Mucosa of descending colon (tissue), 3 donors: ENCODE results near the gene SSBP3. TPM values are rescaled to one million over a fixed set of nuclear protein-coding genes. Genes with fewer than 3 reads are reported as not detected.

Experiments
- ATAC-seq: fragments of 200-7000 bp; cut with Tn5 transposase; one replicate; pipeline ENCODE4 v1.9.1; 2020; ENCODE audit warnings: mild to moderate bottlenecking, moderate library complexity
- DNase-seq, 3 donors: peaks; one replicate each; pipeline ENCODE4 v3.0.0-alpha.2; 2020
- H3K36me3 ChIP-seq: fragments of 200-600 bp; one replicate; pipeline ENCODE4 v1.8.0; 2021; ENCODE audit warnings: low read depth, mild to moderate bottlenecking
- H3K4me1 ChIP-seq: fragments of 200-600 bp; one replicate; pipeline ENCODE4 v1.8.0; 2021; ENCODE audit warnings: low read depth, mild to moderate bottlenecking
- H3K4me3 ChIP-seq: fragments of 200-600 bp; one replicate; pipeline ENCODE4 v1.8.0; 2021; ENCODE audit warnings: mild to moderate bottlenecking
- H3K9me3 ChIP-seq: fragments of 200-600 bp; one replicate; pipeline ENCODE4 v1.8.0; 2021; ENCODE audit warnings: mild to moderate bottlenecking
- intact Hi-C, 2 donors: fragments of 100-400 bp; cut with DNase I in 1 of 2; cut with micrococcal nuclease in 1 of 2; formaldehyde crosslinking; loops; one replicate each; pipeline versions ENCODE4 v1.11.0 to v1.11.1; 2022; cut with DNase I, micrococcal nuclease
- total RNA-seq, 3 donors: library from RNA; stranded (reverse); fragmentation: NEBNext Ultra II Directional in 2 of 3; extraction: Animal tissue kit (Norgen Biotek cat#: 25700) in 2 of 3; gene quantifications; one replicate each; pipeline versions ENCODE4 v1.2.1 to v1.2.4, GENCODE V29; 2021 to 2023
- TF ChIP-seq, protein P1 (sequence below): fragments of 200-600 bp; IDR thresholded peaks from one replicate; pipeline ENCODE4 v1.8.0; 2022; ENCODE audit warnings: antibody characterized with exemption, mild to moderate bottlenecking
- donor health status: DM: no; HTN: no; CAD: no; lungs with moderate emphysema.
- donor health status: DM: no; HTN: no; CAD: no.
- donor health status: DM: no; HTN: yes; CAD: no.

Gene SSBP3
- total RNA-seq, 3 donors from 2014 or later, result 77.8 to 85.1 (median 82.0) TPM

- no peaks in the 10 kb centered on the region for H3K36me3 ChIP-seq
- intact Hi-C loops, result loop anchor here in 1 of 2 donors (5.0 to 10.0 kb wide), 2 partner anchors 132 to 220 kb away; partner anchors contain the start of gene SSBP3
- no peak overlapping the region for H3K4me3 ChIP-seq
- TF ChIP-seq, protein P1, sequence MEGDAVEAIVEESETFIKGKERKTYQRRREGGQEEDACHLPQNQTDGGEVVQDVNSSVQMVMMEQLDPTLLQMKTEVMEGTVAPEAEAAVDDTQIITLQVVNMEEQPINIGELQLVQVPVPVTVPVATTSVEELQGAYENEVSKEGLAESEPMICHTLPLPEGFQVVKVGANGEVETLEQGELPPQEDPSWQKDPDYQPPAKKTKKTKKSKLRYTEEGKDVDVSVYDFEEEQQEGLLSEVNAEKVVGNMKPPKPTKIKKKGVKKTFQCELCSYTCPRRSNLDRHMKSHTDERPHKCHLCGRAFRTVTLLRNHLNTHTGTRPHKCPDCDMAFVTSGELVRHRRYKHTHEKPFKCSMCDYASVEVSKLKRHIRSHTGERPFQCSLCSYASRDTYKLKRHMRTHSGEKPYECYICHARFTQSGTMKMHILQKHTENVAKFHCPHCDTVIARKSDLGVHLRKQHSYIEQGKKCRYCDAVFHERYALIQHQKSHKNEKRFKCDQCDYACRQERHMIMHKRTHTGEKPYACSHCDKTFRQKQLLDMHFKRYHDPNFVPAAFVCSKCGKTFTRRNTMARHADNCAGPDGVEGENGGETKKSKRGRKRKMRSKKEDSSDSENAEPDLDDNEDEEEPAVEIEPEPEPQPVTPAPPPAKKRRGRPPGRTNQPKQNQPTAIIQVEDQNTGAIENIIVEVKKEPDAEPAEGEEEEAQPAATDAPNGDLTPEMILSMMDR, result no peak
- ATAC-seq (no peak), DNase-seq (no peak)
- peaks cover 47% of the 10 kb centered on the region for H3K4me1 ChIP-seq
- no peaks in the 10 kb centered on the region for H3K9me3 ChIP-seq
Measured at GRCh38 chr1:54274881-54275280, 131.3 kb downstream of the SSBP3 start.

- H3K4me3 ChIP-seq, result no peak overlapping the region
- no peaks in the 10 kb centered on the region for H3K9me3 ChIP-seq
- TF ChIP-seq, protein P1, result no peak
- ATAC-seq (no peak), DNase-seq (no peak)
- peaks cover 43% of the 10 kb centered on the region for H3K4me1 ChIP-seq
- H3K36me3 ChIP-seq, result no peaks in the 10 kb centered on the region
- intact Hi-C loops, result loop anchor here in 1 of 2 donors (5.0 to 10.0 kb wide), 2 partner anchors 133 to 220 kb away; partner anchors contain the start of gene SSBP3
Measured at GRCh38 chr1:54274448-54274847, 131.7 kb downstream of the SSBP3 start.

GRCh38 chr1:54273795-54274163 lies 132.4 kb downstream of the SSBP3 start:
- intact Hi-C loops, result loop anchor here in 1 of 2 donors (5.0 to 10.0 kb wide), 2 partner anchors 134 to 221 kb away; partner anchors contain the start of gene SSBP3
- H3K4me3 ChIP-seq, result no peak overlapping the region
- H3K9me3 ChIP-seq, result no peaks in the 10 kb centered on the region
- no peaks in the 10 kb centered on the region for H3K36me3 ChIP-seq
- DNase-seq, result no peak
- ATAC-seq, result no peak
- TF ChIP-seq, protein P1, result no peak
- peaks cover 41% of the 10 kb centered on the region for H3K4me1 ChIP-seq

DNA sequence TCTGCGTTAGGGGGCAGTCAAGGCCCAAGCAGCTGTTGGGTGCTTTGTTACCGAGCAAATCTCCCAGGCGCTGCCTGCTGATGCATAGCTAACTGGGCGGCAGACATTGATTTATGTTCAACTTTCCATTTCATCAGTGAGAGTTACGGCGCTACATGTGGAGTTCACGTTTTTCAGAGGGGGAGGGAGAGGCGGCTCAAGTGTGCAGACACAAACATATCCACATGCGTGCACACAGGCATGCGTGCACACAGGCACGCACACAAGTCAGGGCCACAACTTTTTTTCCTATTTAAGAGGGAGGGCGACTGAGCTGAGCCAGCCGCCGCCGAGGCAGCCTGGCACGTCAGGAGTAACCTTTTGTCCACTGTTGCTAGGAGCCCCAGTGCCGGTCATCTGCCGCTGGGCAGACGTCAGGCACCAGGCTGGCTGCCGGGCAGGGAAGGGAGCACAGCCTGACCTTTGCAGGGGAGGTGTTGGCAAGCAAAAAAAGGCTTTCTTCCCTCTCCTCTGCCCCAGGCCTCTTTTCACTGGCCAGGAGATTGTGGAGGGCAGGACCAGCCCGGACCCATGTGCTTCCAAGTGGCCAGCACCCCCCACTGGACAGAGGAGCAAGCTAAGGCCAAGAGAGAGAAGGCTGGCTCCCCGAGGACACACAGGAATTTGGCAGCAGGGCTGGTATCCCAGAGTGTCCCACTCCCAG lies 133.0 kb downstream of the SSBP3 start:
- H3K4me3 ChIP-seq, result no peak overlapping the region
- peaks cover 36% of the 10 kb centered on the region for H3K4me1 ChIP-seq
- H3K36me3 ChIP-seq, result no peaks in the 10 kb centered on the region
- intact Hi-C loops, result loop anchor here in 1 of 2 donors (5.0 to 10.0 kb wide), 2 partner anchors 134 to 222 kb away; partner anchors contain the start of gene SSBP3
- TF ChIP-seq, protein P1, result no peak
- DNase-seq (peak in 2 of 3 donors; percentile 59 to 68), ATAC-seq (peak; percentile 23)
- H3K9me3 ChIP-seq, result no peaks in the 10 kb centered on the region

- Histone ChIP-seq H3K4me3 (no peak overlapping the region), H3K4me1 (peaks cover 31% of the 10 kb centered on the region), H3K9me3 (no peaks in the 10 kb centered on the region), H3K36me3 (no peaks in the 10 kb centered on the region)
- TF ChIP-seq, protein P1, result no peak
- no peak for DNase-seq
- intact Hi-C loops, result loop anchor here in 1 of 2 donors (5.0 to 10.0 kb wide), 2 partner anchors 135 to 222 kb away; partner anchors contain the start of gene SSBP3
- no peak for ATAC-seq
Measured at GRCh38 chr1:54272772-54273091, 133.5 kb downstream of the SSBP3 start.
